Measurements from ENCODE around the gene GRAMD2B.
"Not testable (repeated sequence)": the region's sequence is repeated elsewhere in the genome, so short reads cannot be mapped to it uniquely, and the experiment has no call there.

Gene GRAMD2B

GRCh38 chr5:126422994-126423788 lies at the start of gene GRAMD2B:
Gene GRAMD2B (plus strand): TSS chr5:126423409. CDS start chr5:126423607, 198 bp downstream.
- peak within 1 kb of the TSS; percentile 89 for H3K27ac ChIP-seq
- no peak for TF ChIP-seq CTCF (conservative IDR thresholded peaks at IDR 0.05)

- peak overlapping the region; percentile 100 for H3K27ac ChIP-seq
- no peak for TF ChIP-seq CTCF (conservative IDR thresholded peaks at IDR 0.05)
These were observed 49.1 kb upstream of the GRAMD2B start for GRCh38 chr5:126374109-126374416.

GRCh38 chr5:126376443-126376842 lies 46.8 kb upstream of the GRAMD2B start:
- no peak for TF ChIP-seq CTCF (conservative IDR thresholded peaks at IDR 0.05)

GRCh38 chr5:126377424-126377823 lies 45.8 kb upstream of the GRAMD2B start:
- no peak overlapping the region for H3K27ac ChIP-seq
- no peak for TF ChIP-seq CTCF (conservative IDR thresholded peaks at IDR 0.05)

More at GRCh38 chr5:126376443-126376842, 46.8 kb upstream of the GRAMD2B start:
- no peak overlapping the region for H3K27ac ChIP-seq

- not testable (repeated sequence) for H3K27ac ChIP-seq
These were observed 42.9 kb upstream of the GRAMD2B start for GRCh38 chr5:126380316-126380715.

GRCh38 chr5:126383246-126383645 lies 40.0 kb upstream of the GRAMD2B start:
- no peak overlapping the region for H3K27ac ChIP-seq
- TF ChIP-seq CTCF (conservative IDR thresholded peaks at IDR 0.05) = no peak

- H3K27ac ChIP-seq = no peak overlapping the region
- no peak for TF ChIP-seq CTCF (conservative IDR thresholded peaks at IDR 0.05)
These were observed 39.4 kb upstream of the GRAMD2B start for GRCh38 chr5:126383776-126384175.

- H3K27ac ChIP-seq = no peak overlapping the region; the same call in 1 of the 2 replicates
- TF ChIP-seq CTCF (conservative IDR thresholded peaks at IDR 0.05) = no peak
These were observed 38.2 kb upstream of the GRAMD2B start for GRCh38 chr5:126384985-126385384.

Data from VCaP (cell line).